ENCODE results near the gene MAPRE2.
"Not testable (repeated sequence)": the region's sequence is repeated elsewhere in the genome, so short reads cannot be mapped to it uniquely, and the experiment has no call there.

The MAPRE2 gene

DNA sequence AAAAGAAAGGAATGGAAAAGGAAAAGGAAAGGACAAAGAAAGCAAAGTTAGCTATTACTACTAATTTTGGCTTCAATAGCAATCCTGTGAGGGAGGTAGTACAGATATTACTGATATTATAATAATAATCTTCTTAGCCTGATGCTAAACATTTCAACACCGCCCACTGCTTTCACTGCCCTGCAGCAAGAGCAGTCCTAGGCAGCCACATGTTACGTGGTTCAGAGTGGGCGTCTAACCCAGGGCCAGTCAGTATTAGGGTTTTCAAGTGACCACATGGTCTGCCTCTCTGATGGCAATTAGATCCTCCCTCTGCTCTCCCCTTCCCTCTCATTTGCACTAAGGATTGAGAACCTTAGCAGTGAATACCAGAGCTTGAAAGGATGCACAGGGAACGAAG, 116.0 kb downstream of the MAPRE2 start:
- no peaks in the 10 kb centered on the region for H3K27me3 ChIP-seq (ENCODE audit: control insufficient read depth, insufficient read depth, low read length)
- no peaks in the 10 kb centered on the region for H3K36me3 ChIP-seq (ENCODE audit: control insufficient read depth, insufficient read depth, low read length)

GRCh38 chr18:35158728-35159450, 117.7 kb downstream of the MAPRE2 start:
- Histone ChIP-seq H3K4me1 (ENCODE audit: control insufficient read depth, insufficient read depth, low read length) (peaks cover 6% of the 10 kb centered on the region), H3K4me3 (ENCODE audit: low read length) (no peak overlapping the region), H3K27me3 (ENCODE audit: control insufficient read depth, insufficient read depth, low read length) (no peaks in the 10 kb centered on the region), H3K9me3 (ENCODE audit: control insufficient read depth, low read length) (no peaks in the 10 kb centered on the region), H3K36me3 (ENCODE audit: control insufficient read depth, insufficient read depth, low read length) (no peaks in the 10 kb centered on the region), H3K9ac (ENCODE audit: low read length) (no peak overlapping the region)

More for the DNA sequence above, 116.0 kb downstream of the MAPRE2 start:
- Histone ChIP-seq H3K9me3 (ENCODE audit: control insufficient read depth, low read length) (no peaks in the 10 kb centered on the region), H3K9ac (ENCODE audit: low read length) (no peak overlapping the region), H3K4me3 (ENCODE audit: low read length) (no peak overlapping the region), H3K4me1 (ENCODE audit: control insufficient read depth, insufficient read depth, low read length) (peaks cover 6% of the 10 kb centered on the region)

- Histone ChIP-seq H3K9me3 (ENCODE audit: control insufficient read depth, low read length) (no peaks in the 10 kb centered on the region), H3K9ac (ENCODE audit: low read length) (no peak overlapping the region), H3K4me1 (ENCODE audit: control insufficient read depth, insufficient read depth, low read length) (peaks cover 6% of the 10 kb centered on the region), H3K36me3 (ENCODE audit: control insufficient read depth, insufficient read depth, low read length) (no peaks in the 10 kb centered on the region), H3K27me3 (ENCODE audit: control insufficient read depth, insufficient read depth, low read length) (no peaks in the 10 kb centered on the region), H3K4me3 (ENCODE audit: low read length) (no peak overlapping the region)
These were observed 118.6 kb downstream of the MAPRE2 start for GRCh38 chr18:35159782-35160181.

- Histone ChIP-seq H3K4me1 (ENCODE audit: control insufficient read depth, insufficient read depth, low read length) (no peaks in the 10 kb centered on the region), H3K36me3 (ENCODE audit: control insufficient read depth, insufficient read depth, low read length) (no peaks in the 10 kb centered on the region), H3K9me3 (ENCODE audit: control insufficient read depth, low read length) (no peaks in the 10 kb centered on the region), H3K4me3 (ENCODE audit: low read length) (no peak overlapping the region), H3K9ac (ENCODE audit: low read length) (no peak overlapping the region), H3K27me3 (ENCODE audit: control insufficient read depth, insufficient read depth, low read length) (no peaks in the 10 kb centered on the region)
These were observed 120.3 kb downstream of the MAPRE2 start for GRCh38 chr18:35161485-35161884.

- no peaks in the 10 kb centered on the region for H3K27me3 ChIP-seq (ENCODE audit: control insufficient read depth, insufficient read depth, low read length)
- H3K36me3 ChIP-seq (ENCODE audit: control insufficient read depth, insufficient read depth, low read length) = no peaks in the 10 kb centered on the region
These were observed 120.7 kb downstream of the MAPRE2 start for GRCh38 chr18:35161934-35162333.

GRCh38 chr18:35163014-35163539, 121.9 kb downstream of the MAPRE2 start:
- Histone ChIP-seq H3K36me3 (ENCODE audit: control insufficient read depth, insufficient read depth, low read length) (no peaks in the 10 kb centered on the region), H3K9me3 (ENCODE audit: control insufficient read depth, low read length) (no peaks in the 10 kb centered on the region), H3K4me3 (ENCODE audit: low read length) (no peak overlapping the region), H3K4me1 (ENCODE audit: control insufficient read depth, insufficient read depth, low read length) (no peaks in the 10 kb centered on the region), H3K9ac (ENCODE audit: low read length) (no peak overlapping the region), H3K27me3 (ENCODE audit: control insufficient read depth, insufficient read depth, low read length) (no peaks in the 10 kb centered on the region)

More at GRCh38 chr18:35161934-35162333, 120.7 kb downstream of the MAPRE2 start:
- Histone ChIP-seq H3K4me3 (ENCODE audit: low read length) (no peak overlapping the region), H3K9ac (ENCODE audit: low read length) (no peak overlapping the region), H3K4me1 (ENCODE audit: control insufficient read depth, insufficient read depth, low read length) (no peaks in the 10 kb centered on the region), H3K9me3 (ENCODE audit: control insufficient read depth, low read length) (no peaks in the 10 kb centered on the region)

DNA sequence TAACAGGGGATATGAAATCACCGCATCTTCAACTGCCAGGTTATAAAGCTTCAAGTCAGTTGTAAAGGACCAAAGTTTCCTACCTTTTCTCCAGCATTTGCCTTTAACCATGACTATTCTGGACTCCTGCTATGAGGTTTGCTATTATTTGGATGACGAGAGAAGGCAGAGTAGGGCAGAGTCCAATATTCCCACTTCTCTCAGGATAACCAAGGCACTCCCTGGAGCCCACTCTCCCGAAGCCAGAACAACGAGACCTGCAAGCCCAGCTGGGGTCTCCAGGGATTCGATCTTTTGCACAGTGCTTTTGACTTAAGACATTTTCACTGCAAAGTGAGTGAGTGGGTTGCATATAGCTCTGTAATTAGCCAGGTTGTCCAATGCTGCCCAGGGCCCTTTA, 122.5 kb downstream of the MAPRE2 start:
- no peaks in the 10 kb centered on the region for H3K27me3 ChIP-seq (ENCODE audit: control insufficient read depth, insufficient read depth, low read length)
- H3K9me3 ChIP-seq (ENCODE audit: control insufficient read depth, low read length) = no peaks in the 10 kb centered on the region
- H3K4me1 ChIP-seq (ENCODE audit: control insufficient read depth, insufficient read depth, low read length) = no peaks in the 10 kb centered on the region
- H3K4me3 ChIP-seq (ENCODE audit: low read length) = no peak overlapping the region
- no peak overlapping the region for H3K9ac ChIP-seq (ENCODE audit: low read length)
- no peaks in the 10 kb centered on the region for H3K36me3 ChIP-seq (ENCODE audit: control insufficient read depth, insufficient read depth, low read length)

GRCh38 chr18:35164133-35164532, 122.9 kb downstream of the MAPRE2 start:
- no peaks in the 10 kb centered on the region for H3K27me3 ChIP-seq (ENCODE audit: control insufficient read depth, insufficient read depth, low read length)
- no peak overlapping the region for H3K9ac ChIP-seq (ENCODE audit: low read length)
- no peak overlapping the region for H3K4me3 ChIP-seq (ENCODE audit: low read length)
- H3K9me3 ChIP-seq (ENCODE audit: control insufficient read depth, low read length) = no peaks in the 10 kb centered on the region
- no peaks in the 10 kb centered on the region for H3K4me1 ChIP-seq (ENCODE audit: control insufficient read depth, insufficient read depth, low read length)
- no peaks in the 10 kb centered on the region for H3K36me3 ChIP-seq (ENCODE audit: control insufficient read depth, insufficient read depth, low read length)

GRCh38 chr18:35167332-35167731, 126.1 kb downstream of the MAPRE2 start:
- Histone ChIP-seq H3K4me3 (ENCODE audit: low read length) (no peak overlapping the region), H3K27me3 (ENCODE audit: control insufficient read depth, insufficient read depth, low read length) (no peaks in the 10 kb centered on the region), H3K9ac (ENCODE audit: low read length) (no peak overlapping the region), H3K4me1 (ENCODE audit: control insufficient read depth, insufficient read depth, low read length) (peaks cover 17% of the 10 kb centered on the region), H3K36me3 (ENCODE audit: control insufficient read depth, insufficient read depth, low read length) (no peaks in the 10 kb centered on the region), H3K9me3 (ENCODE audit: control insufficient read depth, low read length) (no peaks in the 10 kb centered on the region)

GRCh38 chr18:35167857-35168256, 126.6 kb downstream of the MAPRE2 start:
- H3K4me1 ChIP-seq (ENCODE audit: control insufficient read depth, insufficient read depth, low read length) = peaks cover 18% of the 10 kb centered on the region
- no peaks in the 10 kb centered on the region for H3K27me3 ChIP-seq (ENCODE audit: control insufficient read depth, insufficient read depth, low read length)
- no peak overlapping the region for H3K9ac ChIP-seq (ENCODE audit: low read length)
- no peaks in the 10 kb centered on the region for H3K9me3 ChIP-seq (ENCODE audit: control insufficient read depth, low read length)
- H3K4me3 ChIP-seq (ENCODE audit: low read length) = no peak overlapping the region
- H3K36me3 ChIP-seq (ENCODE audit: control insufficient read depth, insufficient read depth, low read length) = no peaks in the 10 kb centered on the region

- H3K4me3 ChIP-seq (ENCODE audit: low read length); H3K9me3 ChIP-seq (ENCODE audit: control insufficient read depth, low read length); H3K36me3 ChIP-seq (ENCODE audit: control insufficient read depth, insufficient read depth, low read length); H3K27me3 ChIP-seq (ENCODE audit: control insufficient read depth, insufficient read depth, low read length); H3K9ac ChIP-seq (ENCODE audit: low read length): not testable (repeated sequence)
- H3K4me1 ChIP-seq (ENCODE audit: control insufficient read depth, insufficient read depth, low read length) = peaks cover 18% of the 10 kb centered on the region
These were observed 129.1 kb downstream of the MAPRE2 start for GRCh38 chr18:35170323-35170722.

DNA sequence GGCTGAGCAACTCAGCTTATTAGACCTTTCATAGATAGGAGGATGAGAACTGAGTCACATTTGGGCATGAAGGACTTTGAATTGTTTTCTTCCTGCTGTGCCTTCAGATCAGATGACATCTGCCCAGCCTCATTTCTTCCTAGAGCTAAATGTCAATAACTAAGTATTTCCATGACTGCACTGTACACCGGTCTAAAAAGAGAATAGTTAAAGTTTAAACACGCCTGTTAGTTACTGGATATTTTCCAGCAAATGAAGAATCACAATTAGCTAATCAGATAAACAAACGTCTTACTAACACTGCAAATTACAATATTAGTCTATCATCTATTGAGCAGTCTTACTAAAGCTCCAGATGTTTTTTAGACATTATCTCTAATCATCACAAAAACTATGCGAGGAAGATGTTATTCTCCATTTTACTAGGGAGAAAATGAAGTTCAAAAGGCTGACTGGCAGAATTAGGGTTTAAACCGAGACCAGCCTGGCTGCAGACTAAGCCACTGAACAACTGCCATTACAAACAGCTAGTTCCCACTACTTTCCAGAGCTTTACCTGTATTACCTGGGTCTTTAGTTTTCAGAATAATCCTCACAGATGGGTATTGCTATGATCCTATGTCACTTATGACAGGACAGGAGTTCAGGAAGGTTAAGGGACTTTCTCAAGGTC, 130.2 kb downstream of the MAPRE2 start:
- H3K36me3 ChIP-seq (ENCODE audit: control insufficient read depth, insufficient read depth, low read length) = no peaks in the 10 kb centered on the region

More for the DNA sequence above, 130.2 kb downstream of the MAPRE2 start:
- Histone ChIP-seq H3K4me3 (ENCODE audit: low read length) (no peak overlapping the region), H3K9me3 (ENCODE audit: control insufficient read depth, low read length) (no peaks in the 10 kb centered on the region), H3K4me1 (ENCODE audit: control insufficient read depth, insufficient read depth, low read length) (peaks cover 18% of the 10 kb centered on the region), H3K27me3 (ENCODE audit: control insufficient read depth, insufficient read depth, low read length) (no peaks in the 10 kb centered on the region), H3K9ac (ENCODE audit: low read length) (no peak overlapping the region)
